NB4 (cell line): ENCODE results near the gene DCAF6.

Experiments
- DNase-seq: peaks from one replicate; pipeline ENCODE4 v3.0.0; 2010; ENCODE audit warnings: low read depth
- H3K4me3 ChIP-seq: one replicate; pipeline ENCODE4 v1.5.1; 2011; ENCODE audit warnings: mild to moderate bottlenecking, low read depth, low read length, moderate library complexity
- CTCF ChIP-seq: IDR thresholded peaks from one replicate; pipeline ENCODE4 v1.5.1; 2012; ENCODE audit warnings: low read depth, low read length
- MAX ChIP-seq: IDR thresholded peaks from 2 replicates; pipeline ENCODE4 v1.6.1; 2011; ENCODE audit warnings: low read depth, low read length
- MYC ChIP-seq: IDR thresholded peaks from 2 replicates; pipeline ENCODE4 v1.6.1; 2011; ENCODE audit warnings: low read depth, low read length
- POLR2A ChIP-seq: IDR thresholded peaks from 2 replicates; pipeline ENCODE4 v1.6.1; 2011; ENCODE audit warnings: mild to moderate bottlenecking; ENCODE audit not compliant: insufficient read length; ENCODE audit errors: extremely low read depth

DCAF6 gene

GRCh38 chr1:168000656-168001055 lies 64.2 kb downstream of the DCAF6 start:
- no peak for DNase-seq
- TF ChIP-seq POLR2A (no peak), CTCF (no peak), MYC (no peak), MAX (no peak)
- H3K4me3 ChIP-seq = no peak overlapping the region

GRCh38 chr1:168001213-168001612 lies 64.7 kb downstream of the DCAF6 start:
- TF ChIP-seq CTCF (no peak), POLR2A (no peak), MAX (no peak), MYC (no peak)
- no peak overlapping the region for H3K4me3 ChIP-seq
- no peak for DNase-seq

GRCh38 chr1:168004531-168004930 lies 68.0 kb downstream of the DCAF6 start:
- no peak overlapping the region for H3K4me3 ChIP-seq
- TF ChIP-seq POLR2A (no peak), MAX (no peak), MYC (no peak), CTCF (no peak)
- DNase-seq = no peak

- TF ChIP-seq MAX = no peak
- no peak for TF ChIP-seq MYC
- no peak for TF ChIP-seq CTCF
- no peak for TF ChIP-seq POLR2A
- no peak overlapping the region for H3K4me3 ChIP-seq
- DNase-seq = no peak
These were observed 69.0 kb downstream of the DCAF6 start for GRCh38 chr1:168005529-168005928.

GRCh38 chr1:168007691-168008090 lies 71.2 kb downstream of the DCAF6 start:
- H3K4me3 ChIP-seq = no peak overlapping the region
- TF ChIP-seq POLR2A (no peak), MAX (no peak), MYC (no peak), CTCF (no peak)
- DNase-seq = no peak

GRCh38 chr1:168008595-168008994 lies 72.1 kb downstream of the DCAF6 start:
- DNase-seq = no peak
- no peak overlapping the region for H3K4me3 ChIP-seq
- TF ChIP-seq MYC (no peak), POLR2A (no peak), MAX (no peak), CTCF (no peak)
